HepG2 (cell line): ENCODE measurements around the gene NSMCE1. TPM values are rescaled to one million over a fixed set of nuclear protein-coding genes. Genes with fewer than 3 reads are reported as not detected.

Experiments used
- ATRX ChIP-seq: sonication (generic); formaldehyde crosslinking; IDR thresholded peaks from 2 replicates; pipeline ENCODE4 v1.4.0; 2020; ENCODE audit warnings: missing genetic modification reagents, borderline replicate concordance
- CAMTA2 ChIP-seq: sonication (generic); formaldehyde crosslinking; IDR thresholded peaks from 2 replicates; pipeline ENCODE4 v1.4.0; 2020; ENCODE audit warnings: mild to moderate bottlenecking, missing genetic modification reagents, borderline replicate concordance
- MAFK ChIP-seq, 2 experiments: IDR thresholded peaks in 1 of 2; conservative IDR thresholded peaks in 1 of 2; 2 replicates each; pipeline ENCODE4 v1.6.1; 2011; ENCODE audit warnings: improper control_type of control experiment in 2 of 2, low read length in 2 of 2
- MED1 ChIP-seq: sonication (generic); formaldehyde crosslinking; IDR thresholded peaks from 2 replicates; pipeline ENCODE4 v1.4.0; 2020; ENCODE audit warnings: missing genetic modification reagents
- MZF1 ChIP-seq: sonication (generic); formaldehyde crosslinking; IDR thresholded peaks from 2 replicates; pipeline ENCODE4 v1.8.1; 2023; ENCODE audit warnings: mild to moderate bottlenecking, missing genetic modification reagents, borderline replicate concordance
- NR3C1 ChIP-seq: sonication (generic); formaldehyde crosslinking; IDR thresholded peaks from 2 replicates; pipeline ENCODE4 v1.4.0; 2020; ENCODE audit warnings: missing genetic modification reagents
- PBX2 ChIP-seq: IDR thresholded peaks from 2 replicates; pipeline ENCODE4 v1.6.1; 2016; ENCODE audit warnings: control low read depth
- PCBP2 ChIP-seq: fragments of 200-400 bp; formaldehyde crosslinking; optimal IDR thresholded peaks from 2 replicates; pipeline ENCODE3; 2018; ENCODE audit warnings: low read length, low read depth; ENCODE audit not compliant: poor library complexity, severe bottlenecking
- PHF20 ChIP-seq: sonication (generic); formaldehyde crosslinking; IDR thresholded peaks from 2 replicates; pipeline ENCODE4 v1.5.0; 2020; ENCODE audit warnings: mild to moderate bottlenecking, missing genetic modification reagents
- POLR2AphosphoS5 ChIP-seq: IDR thresholded peaks from 2 replicates; pipeline ENCODE4 v1.6.1; 2012; ENCODE audit warnings: low read depth, low read length
- RELA ChIP-seq: sonication (generic); formaldehyde crosslinking; IDR thresholded peaks from 2 replicates; pipeline ENCODE4 v1.4.0; 2020; ENCODE audit warnings: missing genetic modification reagents
- SOX5 ChIP-seq: IDR thresholded peaks from 2 replicates; pipeline ENCODE4 v1.6.1; 2016; ENCODE audit warnings: borderline replicate concordance
- SRSF9 ChIP-seq: fragments of 200-400 bp; formaldehyde crosslinking; IDR thresholded peaks from 2 replicates; pipeline ENCODE4 v1.6.1; 2018; ENCODE audit warnings: borderline replicate concordance, mild to moderate bottlenecking, low read depth, low read length; ENCODE audit not compliant: insufficient read depth, poor library complexity, severe bottlenecking
- TBX2 ChIP-seq: sonication (generic); formaldehyde crosslinking; IDR thresholded peaks from 2 replicates; pipeline ENCODE4 v1.5.0; 2020; ENCODE audit warnings: missing genetic modification reagents, mild to moderate bottlenecking, borderline replicate concordance
- TRIM24 ChIP-seq: sonication (generic); formaldehyde crosslinking; IDR thresholded peaks from 2 replicates; pipeline ENCODE4 v1.8.0; 2022; ENCODE audit warnings: mild to moderate bottlenecking, missing genetic modification reagents
- ZNF256 ChIP-seq: sonication (generic); formaldehyde crosslinking; conservative IDR thresholded peaks from 2 replicates; pipeline ENCODE4 v1.4.0; 2020; ENCODE audit warnings: missing genetic modification reagents
- ZNF30 ChIP-seq: sonication (generic); formaldehyde crosslinking; IDR thresholded peaks from 2 replicates; pipeline ENCODE4 v1.5.0; 2020; ENCODE audit warnings: mild to moderate bottlenecking, missing genetic modification reagents
- ZNF333 ChIP-seq: sonication (generic); formaldehyde crosslinking; IDR thresholded peaks from 2 replicates; pipeline ENCODE4 v1.4.0; 2020; ENCODE audit warnings: mild to moderate bottlenecking, missing genetic modification reagents, borderline replicate concordance
- ZNF432 ChIP-seq: sonication (generic); formaldehyde crosslinking; IDR thresholded peaks from 2 replicates; pipeline ENCODE4 v1.5.0; 2020; ENCODE audit warnings: missing genetic modification reagents, mild to moderate bottlenecking, borderline replicate concordance
- ZNF772 ChIP-seq: sonication (generic); formaldehyde crosslinking; IDR thresholded peaks from 2 replicates; pipeline ENCODE4 v1.5.0; 2020; ENCODE audit warnings: mild to moderate bottlenecking, missing genetic modification reagents
- ZSCAN21 ChIP-seq: sonication (generic); formaldehyde crosslinking; IDR thresholded peaks from 2 replicates; pipeline ENCODE4 v1.8.0; 2022; ENCODE audit warnings: mild to moderate bottlenecking, missing genetic modification reagents, moderate library complexity, borderline replicate concordance
- ZSCAN31 ChIP-seq: sonication (generic); formaldehyde crosslinking; IDR thresholded peaks from 2 replicates; pipeline ENCODE4 v1.5.0; 2020; ENCODE audit warnings: low read depth, mild to moderate bottlenecking, missing genetic modification reagents
- polyA plus RNA-seq, 8 experiments: library from polyadenylated mRNA; depleted of rRNA in 3 of 8; stranded (reverse) in 7 of 8; unstranded in 1 of 8; fragments of >200 nt; fragmentation: Illumina TruSeq in 4 of 8; extraction: Trizol in 4 of 8; gene quantifications; 2 replicates each; pipeline versions ENCODE4 v1.2.1 to v1.2.3, GENCODE V29; 2011 to 2016; ENCODE audit warnings: low read depth in 4 of 8, missing spikeins in 1 of 8, mixed read lengths in 1 of 8; ENCODE audit not compliant: insufficient read depth in 1 of 8
- total RNA-seq, 5 experiments: library from RNA; depleted of rRNA; stranded (reverse); fragments of >200 nt; fragmentation: Illumina TruSeq; extraction: Trizol; gene quantifications; 2 replicates each; pipeline ENCODE4 v1.2.3, GENCODE V29; 2016; ENCODE audit warnings: low read depth in 1 of 5
- TF ChIP-seq, protein P1 (sequence below): sonication (generic); formaldehyde crosslinking; IDR thresholded peaks from 2 replicates; pipeline ENCODE4 v1.8.0; 2022; ENCODE audit warnings: missing genetic modification reagents, mild to moderate bottlenecking, borderline replicate concordance
- TF ChIP-seq, protein P2 (sequence below): sonication (generic); formaldehyde crosslinking; IDR thresholded peaks from 2 replicates; pipeline ENCODE4 v1.4.0; 2020; ENCODE audit warnings: mild to moderate bottlenecking, missing genetic modification reagents, borderline replicate concordance

Gene NSMCE1
- total and polyA plus RNA-seq, 2 of the 13 experiments (the other 11 are each of a cell fraction or from before 2014, with no cell fraction given): 42.7 to 52.9 TPM

- TF ChIP-seq ZNF30 (CRISPR knock-in tag) (no peak), ZNF256 (CRISPR knock-in tag) (peak; percentile 67; the same call in 1 of the 2 replicates), ATRX (CRISPR knock-in tag) (no peak), TRIM24 (CRISPR knock-in tag) (peak; percentile 84; the same call in 1 of the 2 replicates), PBX2 (CRISPR knock-in tag) (no peak; the same call in 1 of the 2 replicates), TBX2 (CRISPR knock-in tag) (peak; percentile 94), PCBP2 (no peak), CAMTA2 (no peak), ZNF432 (no peak), MZF1 (CRISPR knock-in tag) (no peak), PHF20 (CRISPR knock-in tag) (peak; percentile 42; the same call in 1 of the 2 replicates), RELA (no peak; the same call in 1 of the 2 replicates), MAFK (conservative IDR thresholded peaks at IDR 0.05 in 1 of 2, IDR thresholded peaks at IDR 0.05 in 1 of 2; ENCODE audit: low read length in 2 of 2) (peak; percentile 97 to 99), ZNF333 (CRISPR knock-in tag) (no peak), ZNF772 (no peak), MED1 (CRISPR knock-in tag) (peak; percentile 98), POLR2AphosphoS5 (0 out of 2 replicates have a peak, but pooled peaks have one; percentile 43), SRSF9 (no peak), ZSCAN31 (CRISPR knock-in tag) (peak; percentile 79; the same call in 1 of the 2 replicates), NR3C1 (no peak), ZSCAN21 (CRISPR knock-in tag) (no peak), SOX5 (CRISPR knock-in tag) (peak; percentile 92)
- TF ChIP-seq, protein P1, sequence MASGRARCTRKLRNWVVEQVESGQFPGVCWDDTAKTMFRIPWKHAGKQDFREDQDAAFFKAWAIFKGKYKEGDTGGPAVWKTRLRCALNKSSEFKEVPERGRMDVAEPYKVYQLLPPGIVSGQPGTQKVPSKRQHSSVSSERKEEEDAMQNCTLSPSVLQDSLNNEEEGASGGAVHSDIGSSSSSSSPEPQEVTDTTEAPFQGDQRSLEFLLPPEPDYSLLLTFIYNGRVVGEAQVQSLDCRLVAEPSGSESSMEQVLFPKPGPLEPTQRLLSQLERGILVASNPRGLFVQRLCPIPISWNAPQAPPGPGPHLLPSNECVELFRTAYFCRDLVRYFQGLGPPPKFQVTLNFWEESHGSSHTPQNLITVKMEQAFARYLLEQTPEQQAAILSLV (CRISPR knock-in tag): no peak
- TF ChIP-seq, protein P2, sequence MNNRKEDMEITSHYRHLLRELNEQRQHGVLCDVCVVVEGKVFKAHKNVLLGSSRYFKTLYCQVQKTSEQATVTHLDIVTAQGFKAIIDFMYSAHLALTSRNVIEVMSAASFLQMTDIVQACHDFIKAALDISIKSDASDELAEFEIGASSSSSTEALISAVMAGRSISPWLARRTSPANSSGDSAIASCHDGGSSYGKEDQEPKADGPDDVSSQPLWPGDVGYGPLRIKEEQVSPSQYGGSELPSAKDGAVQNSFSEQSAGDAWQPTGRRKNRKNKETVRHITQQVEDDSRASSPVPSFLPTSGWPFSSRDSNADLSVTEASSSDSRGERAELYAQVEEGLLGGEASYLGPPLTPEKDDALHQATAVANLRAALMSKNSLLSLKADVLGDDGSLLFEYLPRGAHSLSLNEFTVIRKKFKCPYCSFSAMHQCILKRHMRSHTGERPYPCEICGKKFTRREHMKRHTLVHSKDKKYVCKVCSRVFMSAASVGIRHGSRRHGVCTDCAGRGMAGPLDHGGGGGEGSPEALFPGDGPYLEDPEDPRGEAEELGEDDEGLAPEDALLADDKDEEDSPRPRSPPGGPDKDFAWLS (CRISPR knock-in tag): no peak
Observed at GRCh38 chr16:27273670-27274423, 5.3 kb upstream of the NSMCE1 start (continued).
